Caki2 (cell line): ENCODE data around the gene MCTP1. TPM values are rescaled to one million over a fixed set of nuclear protein-coding genes. Genes with fewer than 3 reads are reported as not detected.
"Not testable (repeated sequence)": the region's sequence is repeated elsewhere in the genome, so short reads cannot be mapped to it uniquely, and the experiment has no call there.

ENCODE experiments used
- DNase-seq: peaks from one replicate; pipeline ENCODE4 v3.0.0-alpha.2; 2015; ENCODE audit warnings: low read depth
- in situ Hi-C: cut with HindIII; loops from 2 replicates; pipeline ENCODE4 v1.10.0; 2016; ENCODE audit warnings: low sequenced_read_pairs, low pct_unique_long_range_greater_than_20kb, mixed read lengths
- total RNA-seq: library from RNA; depleted of rRNA; stranded (reverse); fragments of >200 nt; shearing (Covaris generic); gene quantifications from 2 replicates; pipeline ENCODE4 v1.2.3, GENCODE V29; 2014; ENCODE audit warnings: low replicate concordance

Gene MCTP1
- total RNA-seq, 1 experiment from 2014 or later = 42.4 TPM

- no peak for DNase-seq
- in situ Hi-C loops = no loop called here
These were observed 394.0 kb downstream of the MCTP1 start for GRCh38 chr5:94890907-94891306.

GRCh38 chr5:94888674-94889073 lies 396.2 kb downstream of the MCTP1 start:
- in situ Hi-C loops = no loop called here
- DNase-seq = no peak

- DNase-seq = no peak
- in situ Hi-C loops = no loop called here
These were observed 399.0 kb downstream of the MCTP1 start for GRCh38 chr5:94885931-94886330.

GRCh38 chr5:94884311-94884710 lies 400.6 kb downstream of the MCTP1 start:
- in situ Hi-C loops = no loop called here
- DNase-seq = no peak

- in situ Hi-C loops = no loop called here
- DNase-seq = no peak
These were observed 412.4 kb downstream of the MCTP1 start for GRCh38 chr5:94872526-94872925.

GRCh38 chr5:94870511-94871183 lies 414.2 kb downstream of the MCTP1 start:
- in situ Hi-C loops = no loop called here
- DNase-seq = no peak

- in situ Hi-C loops = no loop called here
- DNase-seq = no peak
These were observed 415.0 kb downstream of the MCTP1 start for GRCh38 chr5:94869921-94870320.

- in situ Hi-C loops = no loop called here
- no peak for DNase-seq
These were observed 420.9 kb downstream of the MCTP1 start for GRCh38 chr5:94863951-94864350.

- in situ Hi-C loops = no loop called here
- DNase-seq = no peak
These were observed 427.8 kb downstream of the MCTP1 start for GRCh38 chr5:94857111-94857510.

- in situ Hi-C loops = no loop called here
- no peak for DNase-seq
These were observed 428.6 kb downstream of the MCTP1 start for GRCh38 chr5:94856257-94856800.

GRCh38 chr5:94855543-94855942 lies 429.4 kb downstream of the MCTP1 start:
- in situ Hi-C loops = no loop called here
- no peak for DNase-seq

- in situ Hi-C loops = no loop called here
- no peak for DNase-seq
These were observed 431.8 kb downstream of the MCTP1 start for GRCh38 chr5:94853120-94853519.

GRCh38 chr5:94850960-94851359 lies 433.9 kb downstream of the MCTP1 start:
- DNase-seq = no peak
- in situ Hi-C loops = no loop called here

- in situ Hi-C loops = no loop called here
- DNase-seq = peak; percentile 14
These were observed 434.8 kb downstream of the MCTP1 start for GRCh38 chr5:94849821-94850736.

- in situ Hi-C loops = no loop called here
- no peak for DNase-seq
These were observed 435.6 kb downstream of the MCTP1 start for GRCh38 chr5:94849324-94849723.

- no peak for DNase-seq
These were observed 437.2 kb downstream of the MCTP1 start for GRCh38 chr5:94847726-94848125.

GRCh38 chr5:94847019-94847418 lies 437.9 kb downstream of the MCTP1 start:
- no peak for DNase-seq
- in situ Hi-C loops = no loop called here

More at GRCh38 chr5:94847726-94848125, 437.2 kb downstream of the MCTP1 start:
- in situ Hi-C loops = no loop called here

GRCh38 chr5:94845696-94846095 lies 439.2 kb downstream of the MCTP1 start:
- in situ Hi-C loops, DNase-seq: not testable (repeated sequence)

- in situ Hi-C loops = no loop called here
These were observed 443.1 kb downstream of the MCTP1 start for GRCh38 chr5:94841598-94842322.

More at GRCh38 chr5:94841598-94842322, 443.1 kb downstream of the MCTP1 start:
- no peak for DNase-seq
